K562 (cell line): ENCODE data around the gene PDCD6IP. TPM values are rescaled to one million over a fixed set of nuclear protein-coding genes. Genes with fewer than 3 reads are reported as not detected.

Experiments
- BCOR ChIP-seq: fragments of 450-650 bp; IDR thresholded peaks from 2 replicates; pipeline ENCODE4 v1.6.1; 2016
- CBX1 ChIP-seq: sonication (generic); IDR thresholded peaks from 2 replicates; pipeline ENCODE4 v1.6.1; 2016; ENCODE audit warnings: antibody characterized with exemption, low read depth, mild to moderate bottlenecking
- CHD4 ChIP-seq: fragments of 200-600 bp; sonication (generic); IDR thresholded peaks from 3 replicates; pipeline ENCODE4 v1.6.1; 2012; ENCODE audit warnings: low read depth, mild to moderate bottlenecking, mixed read lengths, low read length, inconsistent platforms; ENCODE audit not compliant: insufficient read depth, insufficient replicate concordance, poor library complexity, severe bottlenecking
- E2F6 ChIP-seq, 2 experiments: IDR thresholded peaks; 2 replicates each; pipeline ENCODE4 v1.6.1; 2011; ENCODE audit warnings: borderline replicate concordance in 1 of 2, control low read depth in 1 of 2, low read depth in 1 of 2, low read length in 1 of 2, mild to moderate bottlenecking in 1 of 2, mixed read lengths in 1 of 2, moderate library complexity in 1 of 2; ENCODE audit not compliant: insufficient read depth in 1 of 2, insufficient read length in 1 of 2, poor library complexity in 1 of 2, severe bottlenecking in 1 of 2; ENCODE audit errors: extremely low read depth in 1 of 2
- ELK3 ChIP-seq: fragments of 450-650 bp; formaldehyde crosslinking; IDR thresholded peaks from 2 replicates; pipeline ENCODE4 v1.4.0; 2020; ENCODE audit warnings: mild to moderate bottlenecking
- ETV6 ChIP-seq, 3 experiments: fragments of 150-350 bp in 1 of 3; sonication (generic) in 1 of 3; formaldehyde crosslinking in 1 of 3; IDR thresholded peaks; 2 replicates each; pipeline versions ENCODE4 v1.6.1 to v1.8.0; 2014 to 2022; ENCODE audit warnings: borderline replicate concordance in 2 of 3, low read depth in 2 of 3, antibody characterized with exemption in 1 of 3, low read length in 1 of 3, mild to moderate bottlenecking in 1 of 3, missing genetic modification reagents in 1 of 3
- HDAC1 ChIP-seq, 2 experiments: fragments of 450-650 bp; IDR thresholded peaks; 2 replicates each; pipeline ENCODE4 v1.6.1; 2016 to 2017; ENCODE audit warnings: inconsistent platforms in 1 of 2, mild to moderate bottlenecking in 1 of 2, moderate library complexity in 1 of 2
- NR4A1 ChIP-seq, 2 experiments: fragments of 250-450 bp in 1 of 2; fragments of 450-650 bp in 1 of 2; sonication (Bioruptor Pico) in 1 of 2; IDR thresholded peaks; 2 replicates each; pipeline versions ENCODE4 v1.4.0 to v1.6.1; 2016 to 2020; ENCODE audit warnings: mild to moderate bottlenecking in 2 of 2, missing compliant biosample characterization in 1 of 2, missing genetic modification characterization in 1 of 2, moderate library complexity in 1 of 2
- SOX6 ChIP-seq: fragments of 450-650 bp; IDR thresholded peaks from 2 replicates; pipeline ENCODE4 v1.6.1; 2014; ENCODE audit warnings: mild to moderate bottlenecking
- ZFP36 ChIP-seq: fragments of 150-350 bp; IDR thresholded peaks from 2 replicates; pipeline ENCODE4 v1.6.1; 2018; ENCODE audit warnings: low read length, low read depth; ENCODE audit not compliant: partially characterized antibody
- ZNF224 ChIP-seq: sonication (generic); formaldehyde crosslinking; IDR thresholded peaks from 2 replicates; pipeline ENCODE4 v1.8.0; 2022; ENCODE audit warnings: mild to moderate bottlenecking, missing genetic modification reagents
- ZNF778 ChIP-seq: fragments of 450-650 bp; formaldehyde crosslinking; IDR thresholded peaks from 2 replicates; pipeline ENCODE4 v1.4.0; 2020; ENCODE audit warnings: mild to moderate bottlenecking, moderate library complexity
- polyA plus RNA-seq, 8 experiments: library from polyadenylated mRNA; depleted of rRNA in 4 of 8; stranded (reverse) in 5 of 8; unstranded in 3 of 8; fragments of >200 nt; fragmentation: Nextera tagmentation in 2 of 8; fragmentation: Illumina TruSeq in 1 of 8; extraction: Ambion mirVana in 2 of 8; extraction: Trizol in 1 of 8; gene quantifications; 2 replicates each; pipeline versions ENCODE4 v1.2.1 to v1.2.3, GENCODE V29; 2011 to 2014; ENCODE audit warnings: inconsistent platforms in 1 of 8, missing spikeins in 1 of 8
- total RNA-seq, 7 experiments: library from RNA; depleted of rRNA in 6 of 7; stranded (reverse); fragments of >200 nt in 6 of 7; fragmentation: Illumina TruSeq in 2 of 7; extraction: Trizol in 2 of 7; gene quantifications; 2 replicates each; pipeline versions ENCODE4 v1.2.1 to v1.2.3, GENCODE V29; 2011 to 2021; ENCODE audit warnings: low replicate concordance in 1 of 7
- TF ChIP-seq, protein P1 (sequence below): fragments of 450-650 bp; IDR thresholded peaks from 2 replicates; pipeline ENCODE4 v1.7.1; 2018; ENCODE audit warnings: mild to moderate bottlenecking, low read depth; ENCODE audit not compliant: partially characterized antibody
- TF ChIP-seq, protein P2 (sequence below): sonication (generic); formaldehyde crosslinking; IDR thresholded peaks from 2 replicates; pipeline ENCODE4 v1.8.1; 2023; ENCODE audit warnings: missing genetic modification reagents, mild to moderate bottlenecking, borderline replicate concordance

Gene PDCD6IP
- total and polyA plus RNA-seq, 9 of the 15 experiments (the other 6 are each of a cell fraction or from before 2014, with no cell fraction given) = 40.2 to 302 (median 122) TPM

GRCh38 chr3:33798418-33799201 is at the start of gene PDCD6IP (continued):
- TF ChIP-seq E2F6 (IDR thresholded peaks at IDR 0.05; ENCODE audit: borderline replicate concordance in 1 of 2, extremely low read depth in 1 of 2, insufficient read depth in 1 of 2, insufficient read length in 1 of 2, low read depth in 1 of 2, low read length in 1 of 2, poor library complexity in 1 of 2, severe bottlenecking in 1 of 2) (peak; percentile 70 to 86), ELK3 (CRISPR knock-in tag) (no peak), NR4A1 (CRISPR knock-in tag; IDR thresholded peaks at IDR 0.05) (no peak; the same call in 1 of the 2 replicates), NR4A1 (tag; IDR thresholded peaks at IDR 0.05) (peak; percentile 55; the same call in 1 of the 2 replicates), ZNF224 (peak; percentile 81; the same call in 1 of the 2 replicates), HDAC1 (IDR thresholded peaks at IDR 0.05) (peak in 1 of 2 experiments; percentile 94; a peak in 2 of 4 replicates), SOX6 (peak; percentile 39), CHD4 (no peak), ETV6 (IDR thresholded peaks at IDR 0.05; ENCODE audit: borderline replicate concordance in 1 of 2, low read depth in 2 of 2, low read length in 1 of 2) (no peak), ETV6 (CRISPR knock-in tag; IDR thresholded peaks at IDR 0.05; ENCODE audit: borderline replicate concordance) (peak; percentile 80; the same call in 1 of the 2 replicates), ZFP36 (peak; percentile 46), CBX1 (peak; percentile 98), ZNF778 (CRISPR knock-in tag) (no peak), BCOR (peak; percentile 73)
- TF ChIP-seq, protein P1, sequence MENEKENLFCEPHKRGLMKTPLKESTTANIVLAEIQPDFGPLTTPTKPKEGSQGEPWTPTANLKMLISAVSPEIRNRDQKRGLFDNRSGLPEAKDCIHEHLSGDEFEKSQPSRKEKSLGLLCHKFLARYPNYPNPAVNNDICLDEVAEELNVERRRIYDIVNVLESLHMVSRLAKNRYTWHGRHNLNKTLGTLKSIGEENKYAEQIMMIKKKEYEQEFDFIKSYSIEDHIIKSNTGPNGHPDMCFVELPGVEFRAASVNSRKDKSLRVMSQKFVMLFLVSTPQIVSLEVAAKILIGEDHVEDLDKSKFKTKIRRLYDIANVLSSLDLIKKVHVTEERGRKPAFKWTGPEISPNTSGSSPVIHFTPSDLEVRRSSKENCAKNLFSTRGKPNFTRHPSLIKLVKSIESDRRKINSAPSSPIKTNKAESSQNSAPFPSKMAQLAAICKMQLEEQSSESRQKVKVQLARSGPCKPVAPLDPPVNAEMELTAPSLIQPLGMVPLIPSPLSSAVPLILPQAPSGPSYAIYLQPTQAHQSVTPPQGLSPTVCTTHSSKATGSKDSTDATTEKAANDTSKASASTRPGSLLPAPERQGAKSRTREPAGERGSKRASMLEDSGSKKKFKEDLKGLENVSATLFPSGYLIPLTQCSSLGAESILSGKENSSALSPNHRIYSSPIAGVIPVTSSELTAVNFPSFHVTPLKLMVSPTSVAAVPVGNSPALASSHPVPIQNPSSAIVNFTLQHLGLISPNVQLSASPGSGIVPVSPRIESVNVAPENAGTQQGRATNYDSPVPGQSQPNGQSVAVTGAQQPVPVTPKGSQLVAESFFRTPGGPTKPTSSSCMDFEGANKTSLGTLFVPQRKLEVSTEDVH = peak; percentile 83
- TF ChIP-seq, protein P2, sequence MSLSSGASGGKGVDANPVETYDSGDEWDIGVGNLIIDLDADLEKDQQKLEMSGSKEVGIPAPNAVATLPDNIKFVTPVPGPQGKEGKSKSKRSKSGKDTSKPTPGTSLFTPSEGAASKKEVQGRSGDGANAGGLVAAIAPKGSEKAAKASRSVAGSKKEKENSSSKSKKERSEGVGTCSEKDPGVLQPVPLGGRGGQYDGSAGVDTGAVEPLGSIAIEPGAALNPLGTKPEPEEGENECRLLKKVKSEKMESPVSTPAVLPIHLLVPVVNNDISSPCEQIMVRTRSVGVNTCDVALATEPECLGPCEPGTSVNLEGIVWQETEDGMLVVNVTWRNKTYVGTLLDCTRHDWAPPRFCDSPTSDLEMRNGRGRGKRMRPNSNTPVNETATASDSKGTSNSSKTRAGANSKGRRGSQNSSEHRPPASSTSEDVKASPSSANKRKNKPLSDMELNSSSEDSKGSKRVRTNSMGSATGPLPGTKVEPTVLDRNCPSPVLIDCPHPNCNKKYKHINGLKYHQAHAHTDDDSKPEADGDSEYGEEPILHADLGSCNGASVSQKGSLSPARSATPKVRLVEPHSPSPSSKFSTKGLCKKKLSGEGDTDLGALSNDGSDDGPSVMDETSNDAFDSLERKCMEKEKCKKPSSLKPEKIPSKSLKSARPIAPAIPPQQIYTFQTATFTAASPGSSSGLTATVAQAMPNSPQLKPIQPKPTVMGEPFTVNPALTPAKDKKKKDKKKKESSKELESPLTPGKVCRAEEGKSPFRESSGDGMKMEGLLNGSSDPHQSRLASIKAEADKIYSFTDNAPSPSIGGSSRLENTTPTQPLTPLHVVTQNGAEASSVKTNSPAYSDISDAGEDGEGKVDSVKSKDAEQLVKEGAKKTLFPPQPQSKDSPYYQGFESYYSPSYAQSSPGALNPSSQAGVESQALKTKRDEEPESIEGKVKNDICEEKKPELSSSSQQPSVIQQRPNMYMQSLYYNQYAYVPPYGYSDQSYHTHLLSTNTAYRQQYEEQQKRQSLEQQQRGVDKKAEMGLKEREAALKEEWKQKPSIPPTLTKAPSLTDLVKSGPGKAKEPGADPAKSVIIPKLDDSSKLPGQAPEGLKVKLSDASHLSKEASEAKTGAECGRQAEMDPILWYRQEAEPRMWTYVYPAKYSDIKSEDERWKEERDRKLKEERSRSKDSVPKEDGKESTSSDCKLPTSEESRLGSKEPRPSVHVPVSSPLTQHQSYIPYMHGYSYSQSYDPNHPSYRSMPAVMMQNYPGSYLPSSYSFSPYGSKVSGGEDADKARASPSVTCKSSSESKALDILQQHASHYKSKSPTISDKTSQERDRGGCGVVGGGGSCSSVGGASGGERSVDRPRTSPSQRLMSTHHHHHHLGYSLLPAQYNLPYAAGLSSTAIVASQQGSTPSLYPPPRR (CRISPR knock-in tag) = peak; percentile 76; the same call in 1 of the 2 replicates
